Measurements from ENCODE around the gene CACNA1H. TPM values are rescaled to one million over a fixed set of nuclear protein-coding genes. Genes with fewer than 3 reads are reported as not detected.

CACNA1H gene
- total and polyA plus RNA-seq, 2 of the 8 experiments (the other 6 are each of a cell fraction or from before 2014, with no cell fraction given) = 14.0 to 28.7 TPM

- POLR2A ChIA-PET (ENCODE audit: partially characterized antibody) = interaction anchor here (1.0 kb wide), 1 partner anchor 40 kb away, joined by 3 read pairs; no protein-coding TSS in a partner anchor
- no peak for TF ChIP-seq SIN3A (conservative IDR thresholded peaks at IDR 0.05 in 1 of 2, IDR thresholded peaks at IDR 0.05 in 1 of 2; ENCODE audit: low read depth in 1 of 2, low read length in 2 of 2)
- no peak for TF ChIP-seq CBX5 (IDR thresholded peaks at IDR 0.05; ENCODE audit: low read depth, low read length)
- TF ChIP-seq TEAD4 (IDR thresholded peaks at IDR 0.05; ENCODE audit: low read depth, low read length) = no peak
- no peak for TF ChIP-seq NANOG (IDR thresholded peaks at IDR 0.05; ENCODE audit: insufficient read depth, low read depth, low read length, poor library complexity, severe bottlenecking)
- TF ChIP-seq SRF (IDR thresholded peaks at IDR 0.05; ENCODE audit: low read depth, low read length) = no peak
- TF ChIP-seq TBP (IDR thresholded peaks at IDR 0.05; ENCODE audit: low read depth, low read length) = no peak
- no peak for TF ChIP-seq RAD21 (IDR thresholded peaks at IDR 0.05 in 1 of 2, conservative IDR thresholded peaks at IDR 0.05 in 1 of 2; ENCODE audit: low read depth in 2 of 2, low read length in 2 of 2)
- no peak for TF ChIP-seq ATF2 (IDR thresholded peaks at IDR 0.05; ENCODE audit: low read length)
Observed at GRCh38 chr16:1165511-1165910, 12.6 kb downstream of the CACNA1H start.

More at GRCh38 chr16:1165511-1165910, 12.6 kb downstream of the CACNA1H start:
- Histone ChIP-seq H4K5ac (ENCODE audit: insufficient read length, low read depth, low read length) (no peak overlapping the region), H3K9me3 (ENCODE audit: insufficient read depth in 2 of 2, low read depth in 1 of 2, low read length in 1 of 2) (no peaks in the 10 kb centered on the region), H3K4me2 (ENCODE audit: insufficient read depth in 1 of 2, low read depth in 2 of 2, low read length in 2 of 2) (no peak overlapping the region), H4K91ac (replicated peaks; ENCODE audit: insufficient read length, low read length) (no peak overlapping the region), H3K23ac (ENCODE audit: insufficient read length) (no peak overlapping the region), H3K79me1 (ENCODE audit: low read depth, low read length) (peaks cover 15% of the 10 kb centered on the region), H3K9ac (replicated peaks in 1 of 4; ENCODE audit: extremely low read depth in 1 of 4, low read depth in 3 of 4, low read length in 3 of 4) (no peak overlapping the region), H3K27me3 (replicated peaks in 1 of 4; ENCODE audit: control insufficient read depth in 3 of 4, extremely low read depth in 1 of 4, insufficient read depth in 3 of 4, low read length in 3 of 4) (no peaks in the 10 kb centered on the region), H3K36me3 (ENCODE audit: control insufficient read depth in 2 of 4, insufficient read depth in 4 of 4, low read length in 3 of 4) (peaks cover 0 to 2% (median under 1%) of the 10 kb centered on the region in 4 experiments; a peak in 3 of 8 replicates), H3K4me3 (ENCODE audit: extremely low read depth in 1 of 4, insufficient read depth in 2 of 4, low read depth in 3 of 4, low read length in 4 of 4) (no peak overlapping the region), H3K4me1 (replicated peaks in 1 of 4; ENCODE audit: control insufficient read depth in 3 of 4, insufficient read depth in 4 of 4, low read length in 3 of 4) (peaks cover 0 to 4% (median under 1%) of the 10 kb centered on the region in 4 experiments; a peak in 1 of 7 replicates), H3K56ac (replicated peaks; ENCODE audit: insufficient read length, low read depth, low read length) (no peak overlapping the region), H3K23me2 (ENCODE audit: low read depth, low read length) (no peaks in the 10 kb centered on the region), H2BK20ac (ENCODE audit: low read length) (no peak overlapping the region), H3K4ac (replicated peaks; ENCODE audit: insufficient read length, low read depth, low read length) (no peak overlapping the region), H4K20me1 (replicated peaks in 1 of 2; ENCODE audit: control insufficient read depth in 1 of 2, insufficient read depth in 2 of 2, low read length in 2 of 2) (peaks cover 21 to 36% of the 10 kb centered on the region in 2 experiments), H2AK5ac (ENCODE audit: low read depth, low read length) (no peak overlapping the region), H3K14ac (ENCODE audit: insufficient read length) (no peak overlapping the region), H2AFZ (ENCODE audit: low read length) (no peak overlapping the region), H3K79me2 (ENCODE audit: control insufficient read depth in 1 of 2, insufficient read depth in 2 of 2, low read length in 2 of 2) (peaks cover 0 to 19% of the 10 kb centered on the region in 2 experiments; a peak in 1 of 4 replicates), H3K27ac (ENCODE audit: low read depth, low read length) (no peak overlapping the region), H2BK12ac (ENCODE audit: low read depth, low read length) (no peak overlapping the region), H3K18ac (ENCODE audit: extremely low read depth, low read length) (no peak overlapping the region; the same call in 1 of the 2 replicates), H2BK5ac (ENCODE audit: low read depth, low read length) (no peak overlapping the region), H2BK15ac (ENCODE audit: low read length) (no peak overlapping the region), H2BK120ac (replicated peaks; ENCODE audit: low read depth, low read length) (no peak overlapping the region), H4K8ac (ENCODE audit: extremely low read depth, insufficient read depth, low read length) (no peak overlapping the region)
- CTCF ChIA-PET (ENCODE audit: partially characterized antibody) = interaction anchor here (0.9 to 1.3 kb wide), 5 partner anchors 18 to 60 kb away, joined by 3 to 4 read pairs (median 3); no protein-coding TSS in a partner anchor
- 90% methylated on average over 6 of the region's 12 CpGs; no CpG with 5 or more reads in 1 of the 2 experiments for WGBS, 2 experiments (ENCODE audit: extremely low coverage in 1 of 2, insufficient coverage in 1 of 2, insufficient read length in 1 of 2, insufficient replicate concordance in 2 of 2, low coverage in 1 of 2, low lambda C conversion rate in 2 of 2, missing lambda C conversion rate in 1 of 2)
- FAIRE-seq (no peak), DNase-seq (ENCODE audit: low read depth in 1 of 2, low spot score in 2 of 2) (no peak)
